Measurements from ENCODE around the gene PTPRN2.

- TF ChIP-seq CTCF (IDR thresholded peaks at IDR 0.05) (no peak), ZFX (IDR thresholded peaks at IDR 0.05; ENCODE audit: borderline replicate concordance) (no peak)
These were observed 689.9 kb downstream of the PTPRN2 start for GRCh38 chr7:157897681-157898080.
